NCI-H2081 treated with DMSO at 0.1 percent for 48 hours (cell line): Measurements from ENCODE around the gene RABEPK.
"Not testable (repeated sequence)": the region's sequence is repeated elsewhere in the genome, so short reads cannot be mapped to it uniquely, and the experiment has no call there.

Experiments
- DNase-seq: peaks from one replicate; lab custom pipeline; 2025; lab: John Stamatoyannopoulos, UW

The RABEPK gene

GRCh38 chr9:125195591-125195990, 4.8 kb upstream of the RABEPK start:
- not testable (repeated sequence) for DNase-seq

- DNase-seq = no peak
Measured at GRCh38 chr9:125202846-125203618, 2.7 kb downstream of the RABEPK start.

GRCh38 chr9:125204477-125204876, 4.1 kb downstream of the RABEPK start:
- DNase-seq = no peak

- no peak for DNase-seq
Measured at GRCh38 chr9:125214186-125214585, 13.8 kb downstream of the RABEPK start.

GRCh38 chr9:125218621-125219020, 18.3 kb downstream of the RABEPK start:
- no peak for DNase-seq

GRCh38 chr9:125224858-125225257, 24.5 kb downstream of the RABEPK start:
- DNase-seq = not testable (repeated sequence)

GRCh38 chr9:125227761-125228160, 27.4 kb downstream of the RABEPK start:
- DNase-seq = no peak

GRCh38 chr9:125233678-125234077, 33.3 kb downstream of the RABEPK start:
- DNase-seq = no peak

- DNase-seq = not testable (repeated sequence)
Measured at GRCh38 chr9:125234099-125234498, 33.8 kb downstream of the RABEPK start.

GRCh38 chr9:125235804-125236519, 35.6 kb downstream of the RABEPK start:
- DNase-seq = no peak

- DNase-seq = not testable (repeated sequence)
Measured at GRCh38 chr9:125236520-125237159, 36.3 kb downstream of the RABEPK start.

GRCh38 chr9:125238127-125238914, 38.0 kb downstream of the RABEPK start:
- no peak for DNase-seq

- DNase-seq = no peak
Measured at GRCh38 chr9:125238915-125239446, 38.6 kb downstream of the RABEPK start.

GRCh38 chr9:125239631-125240597, 39.6 kb downstream of the RABEPK start:
- DNase-seq = no peak

- DNase-seq = no peak
Measured at GRCh38 chr9:125240649-125240999, 40.3 kb downstream of the RABEPK start.

GRCh38 chr9:125241000-125241862, 40.9 kb downstream of the RABEPK start, which contains the start of gene HSPA5:
TSS of gene HSPA5 (minus strand) at chr9:125241343. CDS start at chr9:125241126, 217 bp downstream.
- peak; percentile 94 for DNase-seq

GRCh38 chr9:125241863-125242739, 41.8 kb downstream of the RABEPK start:
- DNase-seq = no peak

GRCh38 chr9:125243792-125244260, 43.5 kb downstream of the RABEPK start:
- no peak for DNase-seq
